ENCODE measurements around the gene ZNF593. TPM values are rescaled to one million over a fixed set of nuclear protein-coding genes. Genes with fewer than 3 reads are reported as not detected.

The ZNF593 gene
- total RNA-seq, 1 donor from 2014 or later: 18.0 TPM

- H3K27me3 ChIP-seq (ENCODE audit: low read depth): no peaks in the 10 kb centered on the region
- peaks cover 26% of the 10 kb centered on the region for H3K4me1 ChIP-seq
- intact Hi-C loops (cut with DNase I): no loop called here
- no peak for DNase-seq
- no peak for ATAC-seq
- no peaks in the 10 kb centered on the region for H3K9me3 ChIP-seq
- no peak overlapping the region for H3K27ac ChIP-seq
- H3K36me3 ChIP-seq: no peaks in the 10 kb centered on the region
- no peak overlapping the region for H3K4me3 ChIP-seq
- TF ChIP-seq, protein P1, sequence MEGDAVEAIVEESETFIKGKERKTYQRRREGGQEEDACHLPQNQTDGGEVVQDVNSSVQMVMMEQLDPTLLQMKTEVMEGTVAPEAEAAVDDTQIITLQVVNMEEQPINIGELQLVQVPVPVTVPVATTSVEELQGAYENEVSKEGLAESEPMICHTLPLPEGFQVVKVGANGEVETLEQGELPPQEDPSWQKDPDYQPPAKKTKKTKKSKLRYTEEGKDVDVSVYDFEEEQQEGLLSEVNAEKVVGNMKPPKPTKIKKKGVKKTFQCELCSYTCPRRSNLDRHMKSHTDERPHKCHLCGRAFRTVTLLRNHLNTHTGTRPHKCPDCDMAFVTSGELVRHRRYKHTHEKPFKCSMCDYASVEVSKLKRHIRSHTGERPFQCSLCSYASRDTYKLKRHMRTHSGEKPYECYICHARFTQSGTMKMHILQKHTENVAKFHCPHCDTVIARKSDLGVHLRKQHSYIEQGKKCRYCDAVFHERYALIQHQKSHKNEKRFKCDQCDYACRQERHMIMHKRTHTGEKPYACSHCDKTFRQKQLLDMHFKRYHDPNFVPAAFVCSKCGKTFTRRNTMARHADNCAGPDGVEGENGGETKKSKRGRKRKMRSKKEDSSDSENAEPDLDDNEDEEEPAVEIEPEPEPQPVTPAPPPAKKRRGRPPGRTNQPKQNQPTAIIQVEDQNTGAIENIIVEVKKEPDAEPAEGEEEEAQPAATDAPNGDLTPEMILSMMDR (IDR thresholded peaks at IDR 0.05): no peak
Measured at GRCh38 chr1:26130695-26131094, 39.0 kb upstream of the ZNF593 start.

- TF ChIP-seq, protein P1 (IDR thresholded peaks at IDR 0.05): no peak
- no peak for ATAC-seq
- Histone ChIP-seq H3K27ac (no peak overlapping the region), H3K9me3 (no peaks in the 10 kb centered on the region), H3K4me1 (peaks cover 12% of the 10 kb centered on the region), H3K4me3 (no peak overlapping the region), H3K36me3 (no peaks in the 10 kb centered on the region), H3K27me3 (ENCODE audit: low read depth) (no peaks in the 10 kb centered on the region)
- intact Hi-C loops (cut with DNase I): no loop called here
- DNase-seq: no peak
Measured at GRCh38 chr1:26132128-26132833, 37.4 kb upstream of the ZNF593 start.

GRCh38 chr1:26132834-26133167 lies 36.9 kb upstream of the ZNF593 start:
- Histone ChIP-seq H3K27ac (no peak overlapping the region), H3K4me1 (peaks cover 7% of the 10 kb centered on the region), H3K9me3 (no peaks in the 10 kb centered on the region), H3K27me3 (ENCODE audit: low read depth) (no peaks in the 10 kb centered on the region), H3K4me3 (no peak overlapping the region), H3K36me3 (no peaks in the 10 kb centered on the region)
- intact Hi-C loops (cut with DNase I): no loop called here
- no peak for ATAC-seq
- no peak for DNase-seq
- TF ChIP-seq, protein P1 (IDR thresholded peaks at IDR 0.05): no peak

DNA sequence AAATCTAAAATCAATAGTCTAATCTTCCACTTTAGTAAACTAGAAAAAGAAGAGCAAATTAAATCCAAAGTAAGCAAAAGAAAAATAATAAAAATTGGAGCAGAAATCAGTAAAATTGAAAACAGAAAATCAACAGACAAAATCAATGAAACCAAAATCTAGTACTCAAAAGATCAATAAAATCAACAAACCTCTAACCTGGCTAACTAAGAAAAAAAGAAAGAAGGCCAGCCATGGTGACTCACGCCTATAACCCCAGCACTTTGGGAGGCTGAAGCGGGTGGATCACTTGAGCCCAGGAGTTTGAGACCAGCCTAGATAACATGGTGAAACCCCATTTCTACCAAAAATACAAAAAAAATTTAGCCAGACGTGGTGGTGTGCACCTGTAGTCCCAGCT lies 35.2 kb upstream of the ZNF593 start:
- Histone ChIP-seq H3K27me3 (ENCODE audit: low read depth) (no peaks in the 10 kb centered on the region), H3K9me3 (no peaks in the 10 kb centered on the region), H3K4me1 (no peaks in the 10 kb centered on the region), H3K36me3 (no peaks in the 10 kb centered on the region), H3K4me3 (no peak overlapping the region), H3K27ac (no peak overlapping the region)
- DNase-seq (no peak), ATAC-seq (no peak)
- intact Hi-C loops (cut with DNase I): no loop called here
- TF ChIP-seq, protein P1 (IDR thresholded peaks at IDR 0.05): no peak

DNA sequence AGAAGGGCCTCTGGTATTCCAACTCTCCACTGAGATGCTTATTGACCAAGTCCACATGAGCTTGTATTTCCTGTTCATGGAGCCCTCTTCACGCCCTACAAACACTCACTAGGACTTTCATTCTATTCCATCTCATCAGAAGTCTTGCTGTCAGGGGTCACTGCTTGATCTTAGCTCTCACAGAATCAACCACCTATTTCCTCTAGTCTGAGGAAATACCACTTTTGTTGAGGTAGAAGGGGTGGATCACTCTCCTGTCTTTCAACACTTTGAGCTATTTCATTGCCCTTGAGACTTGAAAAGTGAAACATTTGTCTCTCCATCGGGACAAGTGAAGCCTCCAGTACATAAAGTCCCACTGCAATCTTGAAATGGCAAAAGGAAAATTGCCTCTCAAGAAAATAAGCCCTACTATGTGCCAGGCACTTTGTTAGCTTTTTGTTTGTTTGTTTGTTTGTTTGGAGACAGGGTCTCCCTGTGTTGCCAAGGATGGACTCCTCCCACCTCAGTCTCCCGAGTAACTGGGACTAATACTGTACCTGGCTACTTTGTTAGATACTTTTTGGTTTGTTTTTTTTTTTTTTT lies 30.6 kb upstream of the ZNF593 start:
- TF ChIP-seq, protein P1 (IDR thresholded peaks at IDR 0.05): no peak
- intact Hi-C loops (cut with DNase I): no loop called here
- DNase-seq (no peak), ATAC-seq (peak; percentile 17 to 54)
- no peak overlapping the region for H3K4me3 ChIP-seq
- no peaks in the 10 kb centered on the region for H3K9me3 ChIP-seq
- no peaks in the 10 kb centered on the region for H3K4me1 ChIP-seq
- H3K36me3 ChIP-seq: no peaks in the 10 kb centered on the region
- H3K27ac ChIP-seq: no peak overlapping the region
- H3K27me3 ChIP-seq (ENCODE audit: low read depth): no peaks in the 10 kb centered on the region
